ENCODE data around the gene EVI5.

DNA sequence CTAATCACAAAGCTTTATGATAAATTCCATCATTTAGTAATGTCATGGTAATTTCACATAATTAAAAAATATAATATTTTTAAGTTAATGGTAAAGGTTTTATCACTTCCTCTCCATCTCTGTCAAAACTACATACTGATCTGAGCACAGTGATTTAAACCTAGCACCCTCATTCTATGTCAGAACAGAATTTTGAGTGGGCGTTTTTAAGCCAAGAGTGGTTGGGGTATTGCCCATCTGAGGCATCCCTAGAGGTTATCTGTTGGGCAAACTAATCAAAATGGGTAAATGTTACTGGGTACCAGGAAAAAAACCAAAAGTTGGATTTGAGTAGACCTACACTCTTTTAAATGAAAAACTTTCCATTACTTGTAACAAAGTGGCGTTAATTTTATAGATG, 197.5 kb downstream of the EVI5 start:
- TF ChIP-seq, protein P1, sequence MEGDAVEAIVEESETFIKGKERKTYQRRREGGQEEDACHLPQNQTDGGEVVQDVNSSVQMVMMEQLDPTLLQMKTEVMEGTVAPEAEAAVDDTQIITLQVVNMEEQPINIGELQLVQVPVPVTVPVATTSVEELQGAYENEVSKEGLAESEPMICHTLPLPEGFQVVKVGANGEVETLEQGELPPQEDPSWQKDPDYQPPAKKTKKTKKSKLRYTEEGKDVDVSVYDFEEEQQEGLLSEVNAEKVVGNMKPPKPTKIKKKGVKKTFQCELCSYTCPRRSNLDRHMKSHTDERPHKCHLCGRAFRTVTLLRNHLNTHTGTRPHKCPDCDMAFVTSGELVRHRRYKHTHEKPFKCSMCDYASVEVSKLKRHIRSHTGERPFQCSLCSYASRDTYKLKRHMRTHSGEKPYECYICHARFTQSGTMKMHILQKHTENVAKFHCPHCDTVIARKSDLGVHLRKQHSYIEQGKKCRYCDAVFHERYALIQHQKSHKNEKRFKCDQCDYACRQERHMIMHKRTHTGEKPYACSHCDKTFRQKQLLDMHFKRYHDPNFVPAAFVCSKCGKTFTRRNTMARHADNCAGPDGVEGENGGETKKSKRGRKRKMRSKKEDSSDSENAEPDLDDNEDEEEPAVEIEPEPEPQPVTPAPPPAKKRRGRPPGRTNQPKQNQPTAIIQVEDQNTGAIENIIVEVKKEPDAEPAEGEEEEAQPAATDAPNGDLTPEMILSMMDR (IDR thresholded peaks at IDR 0.05): no peak
- no peak for TF ChIP-seq POLR2A (IDR thresholded peaks at IDR 0.05)

All from thyroid gland (tissue), 4 donors.